ENCODE results near the gene ADAM22. TPM values are rescaled to one million over a fixed set of nuclear protein-coding genes. Genes with fewer than 3 reads are reported as not detected.

ADAM22 gene
- total and polyA plus RNA-seq, 2 experiments from 2014 or later, result 0.09 to 0.54 TPM

GRCh38 chr7:88204525-88205110, 270.6 kb downstream of the ADAM22 start:
- Histone ChIP-seq H2AFZ (no peak overlapping the region), H3K9me2 (ENCODE audit: insufficient read depth) (no peaks in the 10 kb centered on the region), H3K4me1 (ENCODE audit: insufficient read depth) (peaks cover 5% of the 10 kb centered on the region; the same call in 1 of the 2 replicates), H3K4me3 (no peak overlapping the region), H3F3A (ENCODE audit: insufficient read depth) (peaks cover 10% of the 10 kb centered on the region; the same call in 1 of the 2 replicates), H3K9me3 (ENCODE audit: low read depth) (no peaks in the 10 kb centered on the region), H3K9ac (no peak overlapping the region), H3K79me2 (ENCODE audit: insufficient read depth) (no peaks in the 10 kb centered on the region), H4K20me1 (ENCODE audit: insufficient read depth) (no peaks in the 10 kb centered on the region), H3K27ac (no peak overlapping the region), H3K4me2 (ENCODE audit: unreplicated experiment) (no peak overlapping the region), H3K36me3 (ENCODE audit: low read depth) (peaks cover 57% of the 10 kb centered on the region), H3K27me3 (replicated peaks; ENCODE audit: insufficient read depth) (no peaks in the 10 kb centered on the region)
- in situ Hi-C loops (cut with MboI), result no loop called here
- WGBS, 2 experiments (ENCODE audit: low coverage in 1 of 2, low lambda C conversion rate in 2 of 2, missing lambda C conversion rate in 2 of 2), result 85 to 88% methylated on average over 3 of the region's 3 CpGs
- TF ChIP-seq EZH2phosphoT487 (IDR thresholded peaks at IDR 0.05; ENCODE audit: insufficient read depth, low read depth) (no peak), EZH2 (IDR thresholded peaks at IDR 0.05; ENCODE audit: insufficient read depth, poor library complexity, severe bottlenecking) (no peak)
- no peak for DNase-seq

GRCh38 chr7:88205179-88205578, 271.1 kb downstream of the ADAM22 start:
- Histone ChIP-seq H3K9me2 (ENCODE audit: insufficient read depth) (no peaks in the 10 kb centered on the region), H4K20me1 (ENCODE audit: insufficient read depth) (no peaks in the 10 kb centered on the region), H3K4me1 (ENCODE audit: insufficient read depth) (peaks cover 5% of the 10 kb centered on the region; the same call in 1 of the 2 replicates), H3K9ac (no peak overlapping the region), H3K27me3 (replicated peaks; ENCODE audit: insufficient read depth) (no peaks in the 10 kb centered on the region), H3K9me3 (ENCODE audit: low read depth) (no peaks in the 10 kb centered on the region), H2AFZ (no peak overlapping the region), H3K79me2 (ENCODE audit: insufficient read depth) (no peaks in the 10 kb centered on the region), H3K27ac (no peak overlapping the region), H3K36me3 (ENCODE audit: low read depth) (peaks cover 63% of the 10 kb centered on the region), H3K4me3 (no peak overlapping the region), H3K4me2 (ENCODE audit: unreplicated experiment) (no peak overlapping the region), H3F3A (ENCODE audit: insufficient read depth) (peaks cover 10% of the 10 kb centered on the region; the same call in 1 of the 2 replicates)
- in situ Hi-C loops (cut with MboI), result no loop called here
- TF ChIP-seq EZH2 (IDR thresholded peaks at IDR 0.05; ENCODE audit: insufficient read depth, poor library complexity, severe bottlenecking), result no peak
- TF ChIP-seq EZH2phosphoT487 (IDR thresholded peaks at IDR 0.05; ENCODE audit: insufficient read depth, low read depth), result no peak
- DNase-seq, result no peak

- Histone ChIP-seq H3F3A (ENCODE audit: insufficient read depth) (peaks cover 4% of the 10 kb centered on the region; the same call in 1 of the 2 replicates), H3K36me3 (ENCODE audit: low read depth) (peaks cover 65% of the 10 kb centered on the region), H3K4me2 (ENCODE audit: unreplicated experiment) (no peak overlapping the region), H2AFZ (no peak overlapping the region), H3K4me1 (ENCODE audit: insufficient read depth) (peaks cover 5% of the 10 kb centered on the region; the same call in 1 of the 2 replicates), H3K9me3 (ENCODE audit: low read depth) (no peaks in the 10 kb centered on the region), H3K79me2 (ENCODE audit: insufficient read depth) (no peaks in the 10 kb centered on the region), H3K9me2 (ENCODE audit: insufficient read depth) (no peaks in the 10 kb centered on the region), H3K9ac (no peak overlapping the region), H3K27ac (no peak overlapping the region), H3K4me3 (no peak overlapping the region), H3K27me3 (replicated peaks; ENCODE audit: insufficient read depth) (no peaks in the 10 kb centered on the region), H4K20me1 (ENCODE audit: insufficient read depth) (no peaks in the 10 kb centered on the region)
- DNase-seq, result no peak
- TF ChIP-seq EZH2phosphoT487 (IDR thresholded peaks at IDR 0.05; ENCODE audit: insufficient read depth, low read depth) (no peak), EZH2 (IDR thresholded peaks at IDR 0.05; ENCODE audit: insufficient read depth, poor library complexity, severe bottlenecking) (no peak)
- 50 to 57% methylated on average over 4 of the region's 4 CpGs for WGBS, 2 experiments (ENCODE audit: low coverage in 1 of 2, low lambda C conversion rate in 2 of 2, missing lambda C conversion rate in 2 of 2)
- in situ Hi-C loops (cut with MboI), result no loop called here
Observed at GRCh38 chr7:88206254-88206653, 272.2 kb downstream of the ADAM22 start.

- Histone ChIP-seq H3K79me2 (ENCODE audit: insufficient read depth) (peaks cover 8% of the 10 kb centered on the region), H2AFZ (no peak overlapping the region), H3K4me1 (ENCODE audit: insufficient read depth) (no peaks in the 10 kb centered on the region), H3K9me2 (ENCODE audit: insufficient read depth) (no peaks in the 10 kb centered on the region), H3F3A (ENCODE audit: insufficient read depth) (no peaks in the 10 kb centered on the region), H3K27ac (no peak overlapping the region), H3K9me3 (ENCODE audit: low read depth) (no peaks in the 10 kb centered on the region), H3K4me2 (ENCODE audit: unreplicated experiment) (no peak overlapping the region), H3K27me3 (replicated peaks; ENCODE audit: insufficient read depth) (no peaks in the 10 kb centered on the region), H3K9ac (no peak overlapping the region), H4K20me1 (ENCODE audit: insufficient read depth) (no peaks in the 10 kb centered on the region), H3K36me3 (ENCODE audit: low read depth) (peaks cover 68% of the 10 kb centered on the region), H3K4me3 (no peak overlapping the region)
- DNase-seq, result no peak
- WGBS, 2 experiments (ENCODE audit: low coverage in 1 of 2, low lambda C conversion rate in 2 of 2, missing lambda C conversion rate in 2 of 2), result 96 to 98% methylated on average over 3 of the region's 3 CpGs
- TF ChIP-seq EZH2phosphoT487 (IDR thresholded peaks at IDR 0.05; ENCODE audit: insufficient read depth, low read depth) (no peak), EZH2 (IDR thresholded peaks at IDR 0.05; ENCODE audit: insufficient read depth, poor library complexity, severe bottlenecking) (no peak)
- in situ Hi-C loops (cut with MboI), result no loop called here
Observed at GRCh38 chr7:88208521-88208920, 274.5 kb downstream of the ADAM22 start.

Measured in GM23248 (cell line).